ENCODE results near the gene TERF2IP.

DNA sequence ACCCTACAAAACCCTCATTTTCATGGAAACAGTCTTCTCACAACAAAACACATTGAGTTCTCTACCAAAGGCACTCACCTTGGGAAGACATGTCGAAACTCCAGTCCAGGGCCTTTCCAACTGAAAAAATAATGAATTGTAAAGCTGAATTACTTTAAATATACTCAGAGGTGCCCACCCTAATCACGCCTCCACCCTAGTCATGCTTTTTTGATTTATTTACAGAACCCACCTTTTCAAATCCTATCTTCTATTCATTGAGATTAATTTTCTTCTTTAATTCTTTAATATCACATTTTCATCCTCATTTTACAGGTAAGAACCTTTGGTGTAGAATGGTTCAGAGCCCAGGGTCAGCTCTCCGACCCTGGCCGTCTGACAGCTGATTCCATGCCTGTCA lies 29.3 kb downstream of the TERF2IP start, which contains the start of gene CPHXL2:
- no peak for TF ChIP-seq EZH2 (IDR thresholded peaks at IDR 0.05; ENCODE audit: insufficient read depth, poor library complexity, severe bottlenecking)
- no peak for TF ChIP-seq EZH2phosphoT487 (IDR thresholded peaks at IDR 0.05; ENCODE audit: insufficient read depth, low read depth)

Measured in GM23248 (cell line).